GM18520 (cell line): Measurements from ENCODE around the gene CREB5.
"Not testable (repeated sequence)": the region's sequence is repeated elsewhere in the genome, so short reads cannot be mapped to it uniquely, and the experiment has no call there.

Experiments
- ATAC-seq: cut with Tn5 transposase; IDR thresholded peaks from one replicate; pipeline ENCODE4 v1.9.1; 2021; ENCODE audit not compliant: unreplicated experiment

CREB5 gene

DNA sequence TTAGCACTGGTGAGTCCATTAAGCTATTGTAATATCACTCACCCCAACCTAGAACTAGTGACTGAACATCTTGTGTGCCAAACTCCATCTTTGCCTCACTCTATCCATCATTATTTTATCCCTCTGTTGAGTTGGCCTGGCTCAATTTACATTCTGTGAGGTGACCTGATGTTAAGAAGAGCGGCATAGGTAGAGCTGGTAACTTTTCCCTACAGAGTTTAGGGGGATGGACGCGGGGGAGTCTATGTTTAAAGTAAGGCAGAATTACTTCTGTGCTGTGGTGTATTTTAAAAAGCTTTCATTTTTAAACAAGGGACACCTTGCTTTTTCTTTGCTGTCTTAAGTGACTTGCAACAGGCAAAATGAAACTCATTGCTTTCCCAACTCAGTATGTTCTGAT is 186.3 kb downstream of the CREB5 start:
- ATAC-seq: no peak

DNA sequence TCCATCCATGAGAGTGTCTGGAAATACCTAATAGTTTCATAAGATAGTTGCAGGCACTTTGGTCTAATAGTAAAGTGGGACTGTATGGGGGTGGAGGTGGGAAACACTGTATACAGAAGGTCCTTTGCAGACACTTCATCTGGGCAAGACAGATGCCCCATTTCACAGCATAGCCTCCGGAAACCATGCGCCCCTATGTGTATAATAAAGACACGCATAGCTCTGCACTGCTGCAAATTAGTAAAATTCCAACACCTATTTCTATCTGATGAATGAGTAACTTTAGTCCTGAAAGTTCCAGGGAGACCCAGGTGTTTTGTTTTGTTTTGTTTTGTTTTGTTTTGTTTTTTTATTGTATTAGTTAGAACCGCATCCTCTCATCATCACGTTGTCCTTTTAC is 187.1 kb downstream of the CREB5 start:
- no peak for ATAC-seq

DNA sequence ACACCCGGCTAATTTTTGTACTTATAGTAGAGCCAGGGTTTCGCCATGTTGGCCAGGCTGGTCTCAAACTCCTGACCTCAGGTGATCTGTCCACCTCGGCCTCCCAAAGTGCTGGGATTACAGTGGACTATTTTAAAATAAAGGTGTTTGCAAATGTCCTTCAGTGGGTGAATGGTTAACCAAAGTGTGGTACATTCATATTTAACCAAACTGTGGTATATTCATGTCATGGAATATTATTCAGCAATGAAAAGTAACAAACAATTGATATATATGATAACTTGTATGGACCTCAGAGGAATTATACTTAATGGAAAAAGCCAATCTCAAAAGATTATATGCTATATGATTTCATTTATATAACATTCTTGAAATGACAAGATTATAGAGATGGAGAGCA is 190.0 kb downstream of the CREB5 start:
- ATAC-seq: no peak

DNA sequence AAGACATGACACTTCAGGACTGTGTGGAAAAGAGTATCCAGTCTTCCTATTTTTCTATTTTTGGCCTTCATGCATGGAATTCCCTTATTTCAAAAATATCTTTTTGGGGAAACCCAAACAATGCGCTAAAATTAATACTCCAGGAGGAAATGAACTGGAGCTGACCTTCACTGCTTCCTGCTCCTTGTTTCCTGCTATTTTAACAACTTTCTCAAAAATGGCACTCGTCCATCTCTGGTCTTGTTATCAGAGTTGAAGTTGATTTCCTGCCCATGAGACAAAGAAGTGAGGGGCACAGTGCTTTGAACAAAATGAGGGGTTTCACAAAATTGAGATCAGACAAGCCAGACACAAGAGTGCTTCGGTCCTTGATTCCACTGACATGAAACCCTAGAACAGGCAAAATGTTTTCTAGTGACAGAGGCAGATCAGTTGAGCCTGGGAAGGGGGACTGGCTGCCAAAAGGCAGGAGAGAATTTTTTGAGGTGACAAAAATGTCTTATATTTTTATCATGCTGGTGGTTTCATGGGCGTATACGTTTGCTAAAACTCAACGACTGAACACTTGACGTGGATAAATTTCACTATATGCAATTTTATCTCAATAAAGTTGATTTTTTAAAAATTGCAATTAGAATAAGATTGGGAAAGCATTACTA is 193.2 kb downstream of the CREB5 start:
- no peak for ATAC-seq

DNA sequence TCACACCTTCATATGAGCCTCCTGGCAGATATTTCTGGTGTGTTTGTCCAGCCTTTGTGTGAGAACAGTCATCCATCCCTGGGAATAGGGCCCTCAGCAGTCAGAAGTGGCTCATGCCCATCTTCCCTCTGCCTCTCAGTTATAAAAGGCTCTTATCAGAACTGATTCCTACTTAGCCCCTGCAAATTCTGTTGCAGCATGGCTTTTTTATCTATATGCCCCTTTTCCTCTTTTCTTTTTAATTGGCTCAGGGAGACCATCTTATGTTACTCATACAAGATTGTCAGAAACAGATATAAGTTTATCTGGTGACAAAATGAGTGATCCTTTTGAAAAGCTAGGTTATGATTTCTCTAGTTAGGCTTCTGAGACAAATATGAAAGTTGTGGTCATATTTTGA is 194.1 kb downstream of the CREB5 start:
- no peak for ATAC-seq

DNA sequence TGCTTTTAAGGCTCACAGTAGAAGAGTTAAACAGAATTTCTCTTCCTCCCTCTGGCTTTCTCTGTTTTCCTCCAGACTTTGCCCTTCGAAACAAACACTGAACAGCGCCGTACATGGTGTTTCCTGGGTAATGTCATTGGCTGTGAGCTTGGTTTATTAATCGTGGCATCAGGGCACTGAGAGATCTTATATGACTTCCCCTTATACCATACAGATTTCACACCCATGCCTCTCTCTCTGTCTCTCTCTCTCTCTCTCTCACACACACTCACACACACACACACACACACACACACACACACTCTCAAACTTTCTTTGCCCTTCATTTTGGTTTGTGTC is 195.5 kb downstream of the CREB5 start:
- no peak for ATAC-seq

DNA sequence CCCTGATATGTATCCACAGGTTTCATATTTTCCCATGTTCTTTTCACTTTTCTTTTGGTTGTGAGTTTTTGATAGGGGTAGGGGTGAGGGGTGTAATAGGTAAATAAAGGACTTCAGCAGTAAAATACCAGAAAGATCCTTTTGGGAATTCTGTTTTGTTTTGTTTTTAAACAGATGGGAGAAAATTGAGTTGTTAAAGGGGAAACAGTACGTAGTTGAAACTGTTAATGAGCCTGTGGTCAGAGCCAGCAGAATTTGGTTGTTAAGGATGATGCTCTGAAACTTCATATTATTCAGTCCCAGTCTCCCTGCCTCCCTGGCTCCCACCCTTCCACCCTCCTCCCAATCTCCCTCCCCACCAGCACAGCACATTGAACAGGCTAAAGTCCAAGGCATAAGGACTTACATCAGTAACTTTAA is 195.9 kb downstream of the CREB5 start:
- ATAC-seq: no peak

DNA sequence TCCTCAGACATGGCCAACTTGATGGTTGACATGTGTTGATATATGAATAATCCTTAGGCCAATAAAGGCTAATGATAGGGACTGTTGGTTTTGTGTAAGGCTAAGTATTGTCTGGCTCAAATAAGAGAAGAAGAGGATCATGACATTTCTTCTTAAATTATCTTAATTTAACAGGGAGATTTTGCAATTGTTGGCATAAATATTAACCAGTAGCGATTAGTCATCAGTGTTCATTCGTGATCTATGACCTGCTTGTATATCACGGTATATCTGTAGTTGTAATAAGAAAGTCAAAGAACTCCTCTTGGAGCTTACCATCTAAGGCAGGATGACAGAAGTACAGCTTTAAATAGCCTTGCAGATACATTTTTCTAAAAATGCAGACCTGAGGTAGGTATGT is 196.4 kb downstream of the CREB5 start:
- no peak for ATAC-seq

DNA sequence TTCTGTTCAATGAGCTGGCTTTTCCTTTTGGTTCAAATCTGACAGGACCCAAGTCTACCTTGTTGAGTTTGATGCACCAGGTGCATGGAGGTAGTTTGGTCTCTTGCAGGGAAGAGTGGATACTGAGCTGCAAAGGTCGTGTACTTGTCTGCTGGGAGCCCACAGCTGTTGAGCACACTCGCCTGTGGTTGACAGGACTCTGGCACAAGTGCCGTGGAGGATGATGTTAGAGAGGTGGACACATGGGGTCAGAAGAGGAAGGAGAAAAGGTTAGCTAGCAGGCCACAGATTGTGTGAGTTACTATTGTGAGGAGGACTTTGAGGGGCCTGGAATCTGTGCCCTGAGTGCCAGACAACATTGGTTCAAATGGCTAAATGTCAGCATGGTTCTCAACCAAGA is 197.3 kb downstream of the CREB5 start:
- no peak for ATAC-seq

DNA sequence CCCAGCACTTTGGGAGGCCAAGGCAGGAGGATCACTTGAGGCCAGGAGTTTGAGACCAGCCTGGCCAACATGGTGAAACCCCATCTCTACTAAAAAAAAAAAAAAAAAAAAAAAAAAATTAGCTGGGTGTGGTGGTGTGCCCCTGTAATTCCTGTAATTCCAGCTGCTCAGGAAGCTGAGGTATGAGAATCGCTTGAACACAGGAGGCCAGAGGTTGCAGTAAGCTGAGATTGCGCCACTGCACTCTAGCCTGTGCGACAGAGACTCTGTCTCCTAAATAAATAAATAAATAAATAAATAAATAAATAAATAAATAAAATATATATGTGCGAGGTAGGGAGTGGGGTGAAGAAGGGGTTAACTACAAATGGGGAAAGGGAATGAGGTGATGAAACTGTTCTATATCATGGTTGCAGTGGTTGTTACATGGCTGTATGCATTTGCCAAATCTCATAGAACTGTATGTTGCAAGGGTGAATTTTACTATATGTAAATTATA is 199.1 kb downstream of the CREB5 start:
- ATAC-seq: not testable (repeated sequence)

DNA sequence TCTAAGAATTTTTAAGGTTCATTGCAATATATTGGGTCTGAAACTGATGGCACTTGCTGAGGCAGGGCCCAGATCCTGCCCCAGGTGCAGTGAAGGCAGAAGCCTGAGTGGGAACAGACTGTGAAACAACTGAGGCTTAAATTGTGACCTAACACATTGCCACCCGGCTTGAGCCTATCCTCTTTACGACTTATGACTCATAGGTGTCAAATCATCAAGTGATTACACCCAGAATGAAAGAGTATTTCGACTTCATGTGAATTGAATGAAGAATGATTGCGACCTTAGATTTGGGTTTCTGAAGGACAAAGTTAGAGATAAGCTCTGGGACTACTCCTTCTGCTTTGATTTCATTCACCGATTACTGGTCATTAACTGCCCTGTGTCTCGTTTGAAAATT is 200.9 kb downstream of the CREB5 start:
- no peak for ATAC-seq

DNA sequence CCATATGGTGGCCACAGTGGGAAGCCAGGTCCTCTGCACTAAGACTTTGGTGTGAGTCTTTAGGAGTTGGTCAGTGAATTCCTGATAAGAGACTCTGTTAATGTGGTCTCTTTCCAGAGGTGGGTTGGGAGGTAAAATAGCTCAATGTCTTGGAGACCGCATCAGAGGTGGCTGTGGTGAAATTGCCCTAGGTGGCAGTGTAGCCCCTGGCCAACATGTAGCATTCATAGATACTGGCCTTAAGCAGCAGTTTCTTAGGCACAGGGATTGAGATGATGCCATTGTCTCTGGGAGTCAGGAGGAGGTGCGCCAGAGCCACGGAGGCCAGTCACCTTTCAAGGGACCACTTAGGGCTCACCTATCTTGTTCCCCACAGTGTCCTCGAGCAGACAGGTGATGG is 202.8 kb downstream of the CREB5 start:
- no peak for ATAC-seq

DNA sequence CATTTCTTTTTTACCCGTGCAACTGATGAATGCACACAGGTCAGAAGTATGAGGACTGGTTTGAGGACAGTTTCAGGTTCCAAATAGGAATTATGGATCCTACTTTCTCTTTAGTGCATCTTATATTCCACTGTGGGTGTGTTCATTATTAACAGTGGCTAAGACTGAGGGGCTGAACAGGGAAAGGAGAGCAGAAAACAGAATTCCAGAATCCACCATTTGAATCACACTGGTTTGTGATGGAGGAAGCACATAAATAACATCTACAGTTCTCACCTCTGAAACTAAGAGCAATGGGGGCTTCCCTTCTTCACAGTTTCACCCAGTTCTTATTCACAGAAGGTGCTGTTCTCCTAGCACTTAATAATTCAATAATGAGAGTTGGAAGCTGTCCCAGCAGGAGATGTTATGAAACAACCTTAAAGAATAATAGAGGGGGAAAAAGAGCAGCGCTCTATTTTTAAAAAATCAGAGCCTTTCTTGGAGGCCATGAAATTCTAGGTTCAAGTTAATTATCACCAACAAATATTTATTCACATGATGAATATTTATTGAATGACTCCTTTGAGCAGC is 205.1 kb downstream of the CREB5 start:
- ATAC-seq: no peak

DNA sequence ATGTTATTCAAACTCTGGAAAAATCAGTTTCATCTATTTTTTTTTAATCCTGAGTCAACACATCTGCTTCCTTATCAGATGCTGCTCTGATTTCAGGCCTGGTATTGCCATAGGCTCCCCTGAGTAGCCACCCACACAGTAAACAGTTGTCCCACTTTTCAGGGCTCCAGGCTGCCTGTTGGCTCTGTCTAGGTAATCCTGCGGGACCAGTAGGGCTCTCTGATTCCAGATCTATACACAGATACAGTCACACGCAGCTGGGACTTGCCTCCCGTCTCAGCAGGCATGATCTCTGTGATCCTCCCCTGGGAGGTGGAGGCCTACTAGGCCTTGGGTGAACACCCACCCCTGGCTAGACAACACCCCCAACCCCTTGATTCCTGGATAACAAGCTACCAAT is 206.1 kb downstream of the CREB5 start:
- no peak for ATAC-seq

DNA sequence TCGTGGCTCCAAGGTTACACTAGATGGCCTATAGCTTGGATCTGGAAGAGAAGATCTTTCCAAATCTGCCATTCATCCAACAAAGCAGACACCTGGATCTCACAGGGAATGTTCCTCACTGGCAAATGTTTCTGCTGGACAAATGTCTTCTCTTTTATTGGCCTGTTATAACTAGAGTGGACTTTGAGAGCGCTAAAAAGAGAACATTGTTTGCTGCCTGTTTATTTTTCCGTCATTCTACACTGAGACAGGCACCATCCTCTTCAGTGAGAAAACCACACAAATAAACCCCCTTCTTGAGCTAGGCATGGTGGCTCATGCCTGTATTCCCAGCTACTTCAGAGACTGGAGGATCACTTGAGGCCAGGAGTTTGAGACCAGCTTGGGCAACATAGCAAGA is 206.9 kb downstream of the CREB5 start:
- ATAC-seq: no peak

DNA sequence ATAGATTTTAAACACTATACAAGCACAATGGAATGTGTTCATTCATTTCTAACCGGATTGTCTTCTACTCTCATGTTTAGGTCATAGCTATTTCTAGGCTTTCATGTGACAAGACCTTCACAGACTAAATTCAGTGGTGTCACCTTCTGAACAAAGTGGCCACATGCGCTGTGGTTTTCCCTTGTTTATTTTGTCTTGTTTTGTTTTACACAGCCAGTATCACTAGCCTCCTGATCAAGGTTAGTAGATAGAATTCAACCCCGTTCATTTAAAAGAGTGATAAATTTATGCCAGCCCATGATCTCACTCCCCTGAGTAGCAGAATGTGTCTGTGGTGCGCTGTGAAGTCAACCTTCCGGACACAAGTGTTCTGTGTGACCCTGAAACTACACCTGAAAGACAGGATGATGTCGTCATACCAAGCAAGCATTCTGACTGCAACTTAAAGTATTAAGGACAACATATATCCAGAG is 209.1 kb downstream of the CREB5 start:
- ATAC-seq: no peak

DNA sequence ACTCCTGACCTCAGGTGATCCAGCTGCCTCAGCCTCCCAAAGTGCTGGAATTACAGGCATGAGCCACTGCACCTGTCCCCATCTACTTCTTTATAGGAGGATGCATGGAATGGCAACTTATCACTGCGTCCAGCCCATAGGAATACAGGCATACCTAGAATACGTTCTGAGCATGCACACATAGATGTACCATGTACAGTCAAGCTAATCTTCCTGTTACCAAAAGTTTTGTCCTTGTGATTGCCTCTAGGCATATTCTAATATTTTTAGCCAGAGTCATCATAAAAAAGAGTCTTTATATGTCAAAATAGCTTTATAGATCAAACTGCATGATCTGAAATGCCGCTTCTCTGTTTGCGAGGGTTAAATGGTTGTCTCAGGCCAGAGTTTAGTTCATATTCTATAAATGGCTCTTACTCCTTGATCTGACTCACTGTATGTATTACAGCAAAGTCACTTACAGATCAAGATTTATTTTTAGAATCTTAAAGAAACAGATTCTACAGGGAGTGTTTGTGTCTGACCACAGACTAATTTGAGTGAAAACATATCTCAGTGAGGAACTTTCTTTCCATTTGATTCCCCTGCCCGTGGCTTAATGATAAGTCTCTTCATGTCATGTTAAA is 210.9 kb downstream of the CREB5 start:
- ATAC-seq: no peak

DNA sequence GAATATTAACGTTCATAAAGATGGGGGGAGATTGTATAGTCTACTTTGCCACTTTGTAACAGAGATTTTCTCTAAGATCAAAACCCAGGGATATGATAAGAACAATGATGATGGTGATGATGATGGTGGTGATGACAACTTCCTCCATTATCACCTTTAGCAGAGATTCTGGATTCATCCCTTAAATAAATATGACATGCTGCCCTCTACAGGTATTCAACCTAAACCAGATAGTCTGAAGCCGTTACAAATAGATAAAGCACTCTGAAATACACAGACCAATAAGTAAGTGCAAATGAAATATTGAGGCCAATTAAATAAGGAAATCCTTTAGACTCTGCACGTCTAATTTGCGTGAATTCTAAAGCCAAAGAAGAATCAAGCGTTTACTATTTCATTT is 211.5 kb downstream of the CREB5 start:
- no peak for ATAC-seq

DNA sequence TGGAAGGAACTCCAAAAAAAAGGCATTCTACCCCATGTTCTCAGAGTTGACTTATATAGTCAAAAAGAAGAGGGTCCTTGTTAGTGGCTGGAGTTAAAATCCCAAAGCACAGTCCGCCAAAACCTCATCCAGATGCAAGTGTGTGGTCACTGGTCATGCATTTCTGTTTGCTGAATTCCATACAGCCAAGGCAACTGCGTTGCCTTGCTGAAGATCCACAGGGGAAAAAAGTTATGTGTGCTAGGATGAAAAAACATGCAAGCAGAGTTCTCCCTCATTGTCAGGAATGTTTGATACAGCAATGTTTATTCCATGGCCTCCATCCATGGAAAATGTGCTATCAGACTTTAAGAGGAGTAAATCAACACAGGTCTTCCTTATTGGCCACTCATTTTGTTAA is 213.1 kb downstream of the CREB5 start:
- ATAC-seq: no peak

DNA sequence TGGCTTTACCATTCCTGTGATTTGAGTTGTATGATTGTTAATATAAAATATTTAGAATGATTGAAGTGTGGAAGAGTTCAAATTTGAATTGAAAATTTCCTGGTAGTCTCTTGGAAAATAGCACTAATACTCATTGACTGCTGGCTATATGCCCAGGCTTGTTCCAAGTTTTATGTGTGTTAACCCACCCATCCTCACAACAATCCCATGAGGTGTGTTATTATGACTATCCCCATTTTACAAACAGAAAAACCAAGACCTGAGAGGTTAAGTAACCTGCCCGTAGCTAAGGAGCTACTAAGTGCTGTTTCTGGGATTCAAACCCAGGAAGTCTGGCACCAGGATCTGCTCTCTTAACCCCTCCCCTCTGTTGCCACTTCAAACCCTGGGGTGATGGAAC is 213.9 kb downstream of the CREB5 start:
- no peak for ATAC-seq

DNA sequence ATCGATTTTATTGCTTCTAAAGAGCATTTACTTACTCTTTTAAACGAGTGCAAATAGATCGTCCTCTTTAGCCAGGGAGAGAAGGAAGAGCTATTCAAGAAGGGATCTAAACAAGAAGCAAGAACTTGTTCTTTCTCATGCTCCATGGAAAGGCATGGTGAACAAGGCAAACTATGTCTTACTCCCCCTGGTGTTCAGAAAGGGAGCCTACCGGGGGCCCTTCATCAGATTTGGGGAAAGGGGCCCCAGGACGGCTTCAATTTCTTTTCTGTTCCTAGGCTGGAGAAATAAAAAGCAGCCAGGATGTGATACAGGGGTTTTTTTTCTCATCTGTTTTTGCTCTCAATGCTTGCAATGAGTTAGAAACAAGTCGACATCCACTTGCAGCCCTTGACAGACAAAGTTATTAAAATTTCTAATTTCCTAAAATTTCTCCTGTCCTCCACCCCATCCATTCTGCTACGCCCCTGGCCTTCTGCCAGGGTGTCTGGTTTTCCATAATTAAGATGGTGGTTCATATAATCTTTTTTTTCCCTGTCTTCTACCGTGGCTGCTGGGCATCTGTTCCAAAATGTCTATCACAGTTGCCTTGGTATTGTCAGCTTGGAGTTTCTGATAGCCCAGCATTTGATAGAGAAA is 214.4 kb downstream of the CREB5 start:
- no peak for ATAC-seq

DNA sequence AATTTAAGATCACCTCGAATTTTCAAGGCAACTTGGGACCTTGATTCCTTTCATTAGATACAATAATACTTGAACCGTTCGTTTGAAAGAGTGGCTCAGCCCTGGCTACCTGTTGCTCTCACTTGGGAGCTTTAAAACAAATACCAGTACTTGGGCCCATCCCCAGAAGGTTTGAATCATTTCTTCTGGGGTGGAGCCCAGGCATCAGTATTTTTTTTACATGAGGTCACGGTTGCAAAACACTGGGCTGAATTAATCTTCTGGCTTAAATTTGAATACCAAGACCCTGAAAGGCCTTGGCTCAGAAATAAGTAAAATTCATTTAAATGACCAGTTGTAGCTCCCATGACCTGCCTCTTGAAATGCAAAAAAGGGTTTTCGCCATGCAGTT is 214.9 kb downstream of the CREB5 start:
- ATAC-seq: no peak
